GM12891 (cell line): ENCODE data around the gene CATSPERD.

Experiments
- PAX5 ChIP-seq: IDR thresholded peaks from 2 replicates; pipeline ENCODE4 v1.6.1; 2011; ENCODE audit warnings: low read length, moderate library complexity, mild to moderate bottlenecking; ENCODE audit not compliant: insufficient read depth, severe bottlenecking
- POLR2A ChIP-seq: IDR thresholded peaks from 2 replicates; pipeline ENCODE4 v1.6.1; 2011; ENCODE audit warnings: low read depth, low read length, control low read depth
- POLR2AphosphoS5 ChIP-seq: IDR thresholded peaks from 2 replicates; pipeline ENCODE4 v1.6.1; 2011; ENCODE audit warnings: low read depth, low read length, control low read depth
- SPI1 ChIP-seq: IDR thresholded peaks from 2 replicates; pipeline ENCODE4 v1.6.1; 2011; ENCODE audit warnings: low read depth, low read length, control low read depth

DNA sequence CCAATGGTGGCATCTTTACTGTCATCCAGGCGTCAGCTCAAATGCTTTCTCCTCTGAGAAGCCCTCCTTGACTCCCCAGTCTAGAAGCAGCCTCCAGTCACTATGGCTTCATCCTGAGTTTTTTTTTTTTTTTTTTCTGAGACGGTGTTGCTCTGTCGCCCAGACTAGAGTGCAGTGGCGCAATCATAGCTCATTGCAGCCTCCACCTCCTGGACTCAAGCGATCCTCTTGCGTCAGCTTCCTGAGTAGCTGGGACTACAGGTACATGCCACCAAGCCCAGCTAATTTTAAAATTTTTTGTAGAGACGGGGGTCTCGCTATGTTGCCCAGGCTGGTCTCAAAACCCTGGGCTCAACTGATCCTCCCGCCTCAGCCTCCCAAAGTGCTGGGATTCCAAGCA, 88.6 kb downstream of the CATSPERD start:
- TF ChIP-seq SPI1 (no peak), PAX5 (no peak), POLR2A (no peak), POLR2AphosphoS5 (no peak)
